ENCODE measurements around the gene CCNB1.
"Not testable (repeated sequence)": the region's sequence is repeated elsewhere in the genome, so short reads cannot be mapped to it uniquely, and the experiment has no call there.

- not testable (repeated sequence) for TF ChIP-seq POLR2A, CTCF (IDR thresholded peaks at IDR 0.05)
These were observed 29.7 kb upstream of the CCNB1 start for GRCh38 chr5:69137208-69137607.
